DOHH2 (cell line): ENCODE results near the gene MAST2.

ENCODE experiments used
- H3F3A ChIP-seq: fragments of 200-600 bp; sonication (generic), shearing (Covaris generic); 2 replicates; pipeline ENCODE4 v1.6.0; 2016; ENCODE audit warnings: antibody characterized with exemption, mild to moderate bottlenecking; ENCODE audit not compliant: control insufficient read depth, insufficient read depth
- H3K27ac ChIP-seq: fragments of 200-600 bp; sonication (generic); 2 replicates; pipeline ENCODE4 v1.5.1; 2014; ENCODE audit warnings: low read depth, mild to moderate bottlenecking, low read length, moderate library complexity
- H3K27me3 ChIP-seq: fragments of 200-600 bp; sonication (generic); 2 replicates; pipeline ENCODE4 v1.6.1; 2014; ENCODE audit warnings: mild to moderate bottlenecking, low read length, mixed read lengths; ENCODE audit not compliant: control insufficient read depth
- H3K36me3 ChIP-seq: fragments of 200-600 bp; sonication (generic); 2 replicates; pipeline ENCODE4 v1.6.1; 2014; ENCODE audit warnings: mild to moderate bottlenecking, low read length, moderate library complexity, mixed read lengths; ENCODE audit not compliant: control insufficient read depth
- H3K4me1 ChIP-seq: fragments of 200-600 bp; sonication (generic); 2 replicates; pipeline ENCODE4 v1.6.1; 2014; ENCODE audit warnings: mild to moderate bottlenecking, low read length, mixed read lengths; ENCODE audit not compliant: control insufficient read depth
- H3K4me2 ChIP-seq: fragments of 200-600 bp; sonication (generic); 2 replicates; pipeline ENCODE4 v1.6.0; 2014; ENCODE audit warnings: mild to moderate bottlenecking, low read length, moderate library complexity
- H3K4me3 ChIP-seq: fragments of 200-600 bp; sonication (generic); 2 replicates; pipeline ENCODE4 v1.5.1; 2014; ENCODE audit warnings: mild to moderate bottlenecking, low read length, mixed read lengths
- H3K79me2 ChIP-seq: fragments of 200-600 bp; sonication (generic); 2 replicates; pipeline ENCODE4 v1.6.1; 2014; ENCODE audit warnings: mild to moderate bottlenecking, low read length, mixed read lengths; ENCODE audit not compliant: control insufficient read depth
- H3K9me2 ChIP-seq: fragments of 200-600 bp; sonication (generic); replicated peaks from 2 replicates; pipeline ENCODE4 v1.6.1; 2014; ENCODE audit warnings: mild to moderate bottlenecking, low read length, mixed read lengths; ENCODE audit not compliant: control insufficient read depth
- H3K9me3 ChIP-seq: fragments of 200-600 bp; sonication (generic); 2 replicates; pipeline ENCODE4 v1.6.1; 2014; ENCODE audit warnings: antibody characterized with exemption, low read length, mixed read lengths; ENCODE audit not compliant: control insufficient read depth, insufficient read depth
- H4K20me1 ChIP-seq: fragments of 200-600 bp; sonication (generic); 2 replicates; pipeline ENCODE4 v1.6.0; 2014; ENCODE audit warnings: low read depth, mild to moderate bottlenecking, antibody characterized with exemption, low read length, moderate library complexity; ENCODE audit not compliant: control insufficient read depth, insufficient read depth
- CTCF ChIP-seq: fragments of 200-600 bp; sonication (generic); IDR thresholded peaks from one replicate; pipeline ENCODE4 v1.5.1; 2014; ENCODE audit warnings: antibody characterized with exemption, mild to moderate bottlenecking, low read depth, low read length; ENCODE audit not compliant: poor library complexity, severe bottlenecking
- EZH2phosphoT487 ChIP-seq: fragments of 200-600 bp; sonication (generic); IDR thresholded peaks from 2 replicates; pipeline ENCODE4 v1.6.1; 2017; ENCODE audit warnings: borderline replicate concordance, mild to moderate bottlenecking, antibody characterized with exemption, low read length, moderate library complexity, mixed read lengths

Gene MAST2

GRCh38 chr1:45971922-45972531 is 168.6 kb downstream of the MAST2 start:
- no peaks in the 10 kb centered on the region for H3K9me2 ChIP-seq
- no peak overlapping the region for H3K4me3 ChIP-seq
- H3K79me2 ChIP-seq, result peaks cover 30% of the 10 kb centered on the region
- H3K27ac ChIP-seq, result no peak overlapping the region
- no peaks in the 10 kb centered on the region for H3K27me3 ChIP-seq
- H3K36me3 ChIP-seq, result peaks cover 62% of the 10 kb centered on the region
- peaks cover 28% of the 10 kb centered on the region for H3K4me1 ChIP-seq
- H3K4me2 ChIP-seq, result no peak overlapping the region
- no peaks in the 10 kb centered on the region for H3F3A ChIP-seq
- H4K20me1 ChIP-seq, result 0 out of 2 replicates have a peak, but pooled peaks cover 3% of the 10 kb centered on the region
- TF ChIP-seq CTCF (no peak), EZH2phosphoT487 (no peak)
- no peaks in the 10 kb centered on the region for H3K9me3 ChIP-seq

- no peaks in the 10 kb centered on the region for H3K9me2 ChIP-seq
- H4K20me1 ChIP-seq, result 0 out of 2 replicates have a peak, but pooled peaks cover 2% of the 10 kb centered on the region
- H3K27me3 ChIP-seq, result no peaks in the 10 kb centered on the region
- TF ChIP-seq CTCF, result no peak
- no peak for TF ChIP-seq EZH2phosphoT487
- no peaks in the 10 kb centered on the region for H3K9me3 ChIP-seq
- H3F3A ChIP-seq, result no peaks in the 10 kb centered on the region
- H3K4me1 ChIP-seq, result peaks cover 28% of the 10 kb centered on the region
- no peak overlapping the region for H3K4me3 ChIP-seq
- H3K4me2 ChIP-seq, result no peak overlapping the region
- H3K36me3 ChIP-seq, result peaks cover 62% of the 10 kb centered on the region
- H3K27ac ChIP-seq, result no peak overlapping the region
- peaks cover 28% of the 10 kb centered on the region for H3K79me2 ChIP-seq
Measured at GRCh38 chr1:45972621-45973020, 169.2 kb downstream of the MAST2 start.

GRCh38 chr1:45973121-45973520 is 169.7 kb downstream of the MAST2 start:
- TF ChIP-seq CTCF (no peak), EZH2phosphoT487 (no peak)

More at GRCh38 chr1:45973121-45973520, 169.7 kb downstream of the MAST2 start:
- Histone ChIP-seq H3K27ac (no peak overlapping the region), H3K27me3 (no peaks in the 10 kb centered on the region), H3K4me3 (no peak overlapping the region), H3K79me2 (peaks cover 23% of the 10 kb centered on the region), H3K9me3 (no peaks in the 10 kb centered on the region), H3K36me3 (peaks cover 59% of the 10 kb centered on the region), H3K9me2 (no peaks in the 10 kb centered on the region), H3K4me2 (no peak overlapping the region), H3K4me1 (peaks cover 28% of the 10 kb centered on the region), H3F3A (no peaks in the 10 kb centered on the region), H4K20me1 (no peaks in the 10 kb centered on the region)
